ENCODE measurements around the gene ZNF804B.

- no peak for TF ChIP-seq EP300 (IDR thresholded peaks at IDR 0.05)
- no peak for TF ChIP-seq CTCF (IDR thresholded peaks at IDR 0.05)
- TF ChIP-seq POLR2A (IDR thresholded peaks at IDR 0.05), result no peak
- no peak for TF ChIP-seq POLR2AphosphoS5 (IDR thresholded peaks at IDR 0.05)
Observed at GRCh38 chr7:88915615-88916014, 156.1 kb downstream of the ZNF804B start.
